ENCODE measurements around the gene DCAF6.

The DCAF6 gene

DNA sequence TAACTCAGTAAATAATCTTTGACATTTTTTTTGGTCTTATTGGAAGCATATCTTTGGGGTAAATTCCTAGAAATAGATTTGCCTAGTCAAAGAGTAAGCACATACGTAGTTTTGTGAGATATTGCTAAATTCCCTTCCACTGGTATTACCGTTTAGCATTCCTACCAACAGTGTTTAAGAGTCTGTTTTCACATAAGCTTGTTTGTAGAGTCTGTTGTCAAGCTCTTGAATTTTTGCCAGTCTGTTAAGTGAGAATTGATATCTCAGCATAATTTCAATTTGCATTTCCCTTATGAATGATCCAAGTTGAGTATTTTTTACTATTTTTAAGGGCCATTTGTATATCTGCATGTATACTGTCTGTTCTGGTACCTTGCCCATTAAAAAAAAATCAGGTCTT, 37.3 kb downstream of the DCAF6 start:
- DNase-seq: no peak

- no peak for DNase-seq
Measured at GRCh38 chr1:167974698-167975097, 38.2 kb downstream of the DCAF6 start.

- DNase-seq: no peak
Measured at GRCh38 chr1:167977245-167977644, 40.8 kb downstream of the DCAF6 start.

GRCh38 chr1:167981933-167982332, 45.5 kb downstream of the DCAF6 start:
- DNase-seq: no peak

DNA sequence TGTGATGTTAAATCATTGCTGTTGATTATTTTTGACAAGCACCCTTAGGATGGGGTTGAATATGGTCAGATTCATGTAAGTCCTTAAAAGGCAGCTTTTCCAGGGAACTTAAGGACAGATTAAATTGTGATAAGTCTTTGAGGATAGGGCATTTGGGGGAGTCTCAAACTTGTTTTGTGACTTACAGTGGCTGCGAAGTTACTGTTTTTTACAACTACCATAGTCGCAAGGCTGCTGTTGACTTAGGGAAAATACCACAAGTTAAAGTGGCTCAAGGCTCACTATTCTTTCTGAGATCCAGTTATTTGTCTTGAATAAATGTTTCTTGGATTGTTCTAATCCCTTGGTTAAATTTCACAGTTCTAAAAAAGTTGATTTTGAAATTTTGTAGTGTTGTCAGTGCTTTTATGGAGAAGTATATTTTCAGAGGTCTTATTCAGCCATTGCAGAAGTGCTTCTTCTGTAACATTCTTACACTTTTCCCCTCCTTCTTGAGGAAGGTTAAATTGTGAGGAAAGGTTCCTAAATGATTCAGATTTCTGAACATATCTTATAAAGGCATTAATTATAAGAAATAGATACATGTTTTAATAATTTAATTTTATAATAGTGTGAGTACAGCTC, 47.4 kb downstream of the DCAF6 start:
- no peak for DNase-seq

DNA sequence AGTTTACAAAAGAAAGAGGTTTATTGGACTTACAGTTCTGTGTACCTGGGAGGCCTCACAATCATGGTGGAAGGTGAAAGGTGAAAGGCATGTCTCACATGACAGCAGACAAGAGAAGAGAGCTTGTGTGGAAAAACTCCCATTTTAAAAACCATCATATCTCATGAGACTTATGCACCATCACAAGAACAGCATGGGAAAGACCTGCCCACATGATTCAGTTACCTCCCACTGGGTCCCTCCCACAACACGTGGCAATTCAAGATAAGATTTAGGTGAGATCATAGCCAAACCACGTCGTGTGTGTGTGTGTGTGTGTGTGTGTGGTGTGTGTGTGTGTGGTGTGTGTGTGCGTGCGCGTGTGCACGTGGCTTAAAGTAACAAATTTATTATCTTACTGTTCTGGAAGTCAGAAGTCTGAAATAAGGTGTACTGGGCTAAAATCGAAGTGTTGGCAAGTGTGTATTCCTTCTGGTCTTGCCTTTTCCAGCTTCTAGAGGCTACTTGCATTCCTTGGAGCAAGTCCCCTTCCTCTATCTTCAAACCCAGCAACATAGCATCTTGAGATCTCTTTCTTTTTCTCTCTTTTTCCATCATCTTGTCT, 48.5 kb downstream of the DCAF6 start:
- no peak for DNase-seq

GRCh38 chr1:167987174-167987573, 50.7 kb downstream of the DCAF6 start:
- DNase-seq: no peak

DNA sequence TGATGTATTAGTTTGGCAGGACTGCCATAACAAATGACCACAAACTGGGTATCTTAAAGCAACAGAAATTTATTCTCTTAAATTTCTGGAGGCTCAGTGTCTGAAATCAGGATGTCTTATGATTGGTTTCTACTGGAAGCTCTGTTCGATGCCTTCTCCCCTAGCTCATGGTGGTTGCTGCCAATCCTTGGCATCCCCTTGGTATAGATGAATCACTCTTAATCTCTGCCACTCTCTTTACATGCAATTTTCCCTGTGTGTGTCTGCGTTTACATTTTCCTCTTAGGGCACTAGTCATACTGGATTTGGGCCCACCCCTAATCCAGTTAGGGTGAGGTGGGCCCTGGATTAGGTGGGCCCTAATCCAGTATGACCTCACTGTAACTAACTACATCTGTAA, 55.1 kb downstream of the DCAF6 start:
- DNase-seq: no peak

DNA sequence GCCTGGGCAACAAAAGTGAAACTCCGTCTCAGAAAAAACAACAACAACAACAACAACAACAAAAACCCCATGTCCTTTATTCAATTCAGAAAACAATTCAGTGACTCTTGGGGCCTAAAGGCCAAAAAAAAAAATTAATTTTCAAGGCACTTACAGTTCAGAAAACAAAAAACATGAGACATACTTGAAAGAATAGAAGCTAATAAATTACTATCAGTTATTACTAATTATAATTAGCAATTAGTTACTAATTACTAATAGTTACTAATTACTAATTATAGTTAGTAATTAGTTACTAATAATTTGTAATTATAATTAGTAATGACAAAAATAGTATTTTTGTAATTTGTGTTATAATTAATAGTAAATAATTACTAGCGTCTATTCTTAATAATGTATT, 57.2 kb downstream of the DCAF6 start:
- DNase-seq: no peak

GRCh38 chr1:167994560-167994959, 58.1 kb downstream of the DCAF6 start:
- no peak for DNase-seq

DNA sequence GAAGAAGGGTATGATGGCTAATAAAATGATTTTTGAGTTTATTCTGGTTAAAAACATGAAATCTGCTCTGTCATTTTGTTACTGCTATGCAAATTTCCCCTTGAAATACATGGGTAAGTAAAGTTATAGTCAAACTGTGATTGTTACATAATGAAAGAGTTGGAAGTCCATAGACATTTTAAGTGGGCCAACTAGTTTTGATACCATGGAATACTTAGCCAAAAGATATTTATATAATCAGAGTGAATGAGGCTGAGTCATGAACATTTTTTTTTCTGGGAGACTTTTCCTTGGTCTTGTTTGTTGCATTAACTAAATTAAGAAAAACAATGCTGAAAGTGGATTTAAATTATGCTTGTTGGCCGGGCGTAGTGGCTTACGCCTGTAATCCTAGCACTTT, 58.6 kb downstream of the DCAF6 start:
- DNase-seq: no peak

GRCh38 chr1:167996266-167996665, 59.8 kb downstream of the DCAF6 start:
- no peak for DNase-seq

DNA sequence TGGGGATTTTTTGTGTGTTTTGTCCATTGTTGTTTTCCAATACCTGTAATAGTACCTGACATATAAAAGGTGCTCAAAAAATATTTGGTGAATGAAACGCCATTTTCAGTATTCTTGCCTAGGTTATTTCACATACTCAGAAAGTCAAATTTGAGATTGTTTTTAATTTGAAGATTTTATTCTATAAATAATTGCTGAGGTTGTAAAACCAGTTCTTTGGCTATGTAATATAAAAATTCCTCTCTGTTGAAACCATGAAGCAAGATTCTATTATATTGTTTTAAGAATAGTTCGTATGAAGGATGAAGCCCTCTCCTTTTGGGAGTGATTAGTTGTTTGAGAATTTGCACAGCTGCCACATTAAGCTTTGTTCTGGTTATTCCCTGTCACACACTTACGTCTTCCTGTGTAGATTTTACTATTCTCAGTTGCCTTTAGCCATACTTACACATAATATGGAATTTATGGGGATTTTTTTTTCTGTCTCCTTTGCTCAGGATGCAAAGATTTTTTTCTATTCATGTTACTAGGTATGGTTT, 60.6 kb downstream of the DCAF6 start:
- DNase-seq: no peak

DNA sequence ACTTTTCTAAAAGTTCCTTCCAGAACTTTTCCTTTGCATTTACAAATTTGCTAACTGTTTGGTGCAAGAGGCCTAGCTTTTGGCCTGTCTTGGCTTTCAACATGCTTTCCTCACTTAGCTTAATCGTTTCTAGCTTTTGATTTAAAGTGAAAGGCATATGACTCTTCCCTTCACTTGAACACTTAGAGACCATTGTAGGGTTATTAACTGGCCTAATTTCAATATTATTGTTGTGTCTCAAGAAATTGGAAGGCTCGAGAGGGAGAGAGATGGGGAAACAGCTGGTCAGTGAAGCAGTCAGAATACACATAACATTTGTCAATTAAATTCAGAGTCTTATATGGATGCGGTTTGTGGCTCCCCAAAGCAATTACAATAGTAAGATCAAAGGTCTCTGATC, 63.4 kb downstream of the DCAF6 start:
- no peak for DNase-seq

DNA sequence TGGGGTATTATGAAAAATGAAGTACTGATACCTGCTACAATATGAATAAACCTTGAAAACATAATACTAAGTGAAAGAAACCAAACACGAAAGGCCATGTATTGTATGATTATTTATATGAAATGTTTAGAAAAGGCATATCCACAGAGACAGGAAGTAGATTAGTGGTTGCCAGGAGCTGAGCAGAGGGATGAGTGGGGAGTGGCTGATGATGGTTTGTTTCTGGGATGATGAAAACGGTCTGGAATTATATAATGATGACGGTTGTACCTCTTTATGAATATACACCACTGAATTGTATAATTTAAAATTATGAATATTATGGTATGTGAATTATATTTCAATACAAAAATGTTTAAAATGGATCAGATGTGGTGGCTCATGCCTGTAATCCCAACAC, 64.2 kb downstream of the DCAF6 start:
- no peak for DNase-seq

DNA sequence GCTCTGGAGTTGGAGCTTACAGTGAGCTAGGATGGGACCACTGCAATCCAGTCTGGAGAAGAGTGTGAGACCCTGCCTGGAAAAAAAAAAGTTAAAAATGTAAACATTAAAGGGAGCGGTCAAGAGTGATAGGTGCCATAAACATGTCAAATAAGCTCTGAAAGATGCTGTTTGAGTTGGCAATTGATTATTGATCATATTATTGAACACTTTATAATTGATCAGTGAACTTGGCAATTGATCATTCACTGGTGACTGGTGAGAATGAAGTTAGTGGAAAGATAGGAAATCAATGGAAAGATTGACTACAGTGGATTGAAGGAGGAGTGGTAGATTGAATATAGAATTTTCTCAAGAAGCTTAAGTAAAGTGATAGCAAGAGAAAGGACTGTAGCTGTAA, 64.7 kb downstream of the DCAF6 start:
- DNase-seq: no peak

GRCh38 chr1:168004531-168004930, 68.0 kb downstream of the DCAF6 start:
- DNase-seq: no peak

DNA sequence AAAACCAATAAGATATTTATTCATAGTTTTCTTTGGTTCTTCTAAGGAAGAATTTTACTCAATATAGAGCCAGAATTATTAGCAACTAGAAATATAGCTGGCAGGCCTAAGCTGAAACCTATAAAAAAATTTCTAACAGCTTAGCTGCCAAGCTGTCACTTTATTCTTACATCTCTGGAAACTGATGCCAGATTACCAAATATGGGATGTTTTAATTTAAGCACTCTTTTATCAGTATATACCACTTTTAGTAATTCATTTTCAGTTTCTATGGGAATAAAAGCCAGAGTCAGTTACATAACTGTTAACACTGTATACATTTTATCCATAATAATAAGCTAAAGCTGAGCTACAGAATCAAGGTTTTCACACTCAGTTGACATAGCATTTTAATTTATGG, 69.0 kb downstream of the DCAF6 start:
- DNase-seq: no peak

- DNase-seq: no peak
Measured at GRCh38 chr1:168007691-168008090, 71.2 kb downstream of the DCAF6 start.

GRCh38 chr1:168008595-168008994, 72.1 kb downstream of the DCAF6 start:
- no peak for DNase-seq

GRCh38 chr1:168009322-168009721, 72.8 kb downstream of the DCAF6 start:
- DNase-seq: no peak

GRCh38 chr1:168019407-168019806, 82.9 kb downstream of the DCAF6 start:
- no peak for DNase-seq

- no peak for DNase-seq
Measured at GRCh38 chr1:168031198-168031597, 94.7 kb downstream of the DCAF6 start.

DNA sequence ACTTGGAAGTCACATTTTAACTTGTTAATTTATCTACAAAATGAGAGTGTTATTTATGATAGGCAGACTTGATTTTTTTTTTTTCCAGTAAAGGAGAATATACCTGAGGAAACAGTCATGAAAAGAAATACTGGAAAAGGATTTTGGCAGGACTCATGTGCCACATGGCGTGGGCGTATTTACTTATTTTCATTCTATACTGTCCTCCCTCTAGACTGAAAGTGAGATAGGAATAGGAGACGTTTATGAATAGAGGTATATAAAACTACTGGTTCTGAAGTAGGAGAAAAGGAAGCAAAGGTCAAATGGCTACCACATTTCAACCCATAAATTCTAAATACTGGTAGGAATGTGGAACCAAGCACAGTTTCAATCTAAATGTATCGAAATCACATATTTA, 95.1 kb downstream of the DCAF6 start:
- DNase-seq: no peak

GRCh38 chr1:168032029-168032428, 95.5 kb downstream of the DCAF6 start:
- no peak for DNase-seq
